GM10266 (cell line): Measurements from ENCODE around the gene GTF2IRD1.
"Not testable (repeated sequence)": the region's sequence is repeated elsewhere in the genome, so short reads cannot be mapped to it uniquely, and the experiment has no call there.

Experiments
- DNase-seq: peaks from one replicate; pipeline ENCODE4 v3.0.0; 2012; ENCODE audit errors: extremely low spot score
- TF ChIP-seq, protein P1 (sequence below): IDR thresholded peaks from 2 replicates; pipeline ENCODE4 v1.5.1; 2012; ENCODE audit warnings: mild to moderate bottlenecking, low read depth; ENCODE audit not compliant: control insufficient read depth, insufficient read depth; ENCODE audit errors: missing control alignments

GTF2IRD1 gene

DNA sequence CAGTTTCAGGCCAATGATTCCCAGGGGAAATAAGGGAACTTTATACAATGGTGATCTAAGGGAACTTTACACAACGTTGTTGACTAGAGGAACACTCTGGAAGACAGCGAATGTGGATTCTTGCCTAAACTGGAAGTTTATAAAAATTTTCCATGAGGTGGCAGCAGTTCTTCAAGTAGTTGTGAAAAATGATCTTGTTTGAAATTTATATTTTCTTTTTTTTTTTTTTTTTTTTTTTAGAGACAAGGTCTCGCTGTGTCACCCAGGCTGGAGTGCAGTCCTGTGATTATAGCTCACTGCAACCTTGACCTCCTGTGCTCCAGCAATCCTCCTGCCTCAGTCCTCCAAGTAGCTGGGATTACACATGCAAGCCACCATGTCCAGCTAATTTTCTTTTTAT lies 171.7 kb downstream of the GTF2IRD1 start:
- TF ChIP-seq, protein P1, sequence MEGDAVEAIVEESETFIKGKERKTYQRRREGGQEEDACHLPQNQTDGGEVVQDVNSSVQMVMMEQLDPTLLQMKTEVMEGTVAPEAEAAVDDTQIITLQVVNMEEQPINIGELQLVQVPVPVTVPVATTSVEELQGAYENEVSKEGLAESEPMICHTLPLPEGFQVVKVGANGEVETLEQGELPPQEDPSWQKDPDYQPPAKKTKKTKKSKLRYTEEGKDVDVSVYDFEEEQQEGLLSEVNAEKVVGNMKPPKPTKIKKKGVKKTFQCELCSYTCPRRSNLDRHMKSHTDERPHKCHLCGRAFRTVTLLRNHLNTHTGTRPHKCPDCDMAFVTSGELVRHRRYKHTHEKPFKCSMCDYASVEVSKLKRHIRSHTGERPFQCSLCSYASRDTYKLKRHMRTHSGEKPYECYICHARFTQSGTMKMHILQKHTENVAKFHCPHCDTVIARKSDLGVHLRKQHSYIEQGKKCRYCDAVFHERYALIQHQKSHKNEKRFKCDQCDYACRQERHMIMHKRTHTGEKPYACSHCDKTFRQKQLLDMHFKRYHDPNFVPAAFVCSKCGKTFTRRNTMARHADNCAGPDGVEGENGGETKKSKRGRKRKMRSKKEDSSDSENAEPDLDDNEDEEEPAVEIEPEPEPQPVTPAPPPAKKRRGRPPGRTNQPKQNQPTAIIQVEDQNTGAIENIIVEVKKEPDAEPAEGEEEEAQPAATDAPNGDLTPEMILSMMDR: peak; percentile 23
- no peak for DNase-seq

DNA sequence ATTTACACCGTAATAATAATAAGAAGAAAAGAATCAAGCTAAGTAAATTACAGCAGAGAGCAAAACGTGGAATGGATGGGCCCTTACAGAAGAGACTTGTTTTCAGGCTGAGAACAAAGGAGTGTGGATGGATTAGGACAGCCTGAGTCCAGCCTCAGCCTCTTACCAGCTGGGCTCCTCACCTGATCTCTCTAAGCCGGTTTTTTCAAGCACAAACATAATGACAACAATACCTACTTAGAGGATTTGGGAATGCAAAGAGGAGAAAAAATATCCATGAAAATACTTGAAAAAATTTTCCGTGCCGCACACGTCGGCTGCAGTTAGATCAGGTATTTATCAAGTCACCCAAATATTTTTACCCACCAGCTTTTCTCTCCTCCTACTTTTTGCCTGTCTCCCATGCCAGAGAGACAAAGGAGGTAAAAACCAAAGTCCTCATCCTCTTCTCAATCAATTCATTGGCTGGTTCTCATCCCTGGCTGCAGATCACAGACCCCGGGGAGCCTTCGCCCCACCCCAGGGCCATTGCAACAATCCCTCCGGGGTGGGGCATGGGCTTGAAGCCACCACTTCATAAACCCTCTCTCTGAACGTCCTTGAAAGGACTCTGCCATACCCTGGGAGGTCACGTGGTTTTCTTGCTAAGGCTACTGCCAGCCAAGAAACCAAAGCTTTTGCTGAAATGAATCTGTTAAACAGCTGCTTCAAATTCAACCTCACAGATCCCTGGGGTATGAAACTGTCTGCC lies 174.1 kb downstream of the GTF2IRD1 start:
- DNase-seq: no peak
- TF ChIP-seq, protein P1: no peak

DNA sequence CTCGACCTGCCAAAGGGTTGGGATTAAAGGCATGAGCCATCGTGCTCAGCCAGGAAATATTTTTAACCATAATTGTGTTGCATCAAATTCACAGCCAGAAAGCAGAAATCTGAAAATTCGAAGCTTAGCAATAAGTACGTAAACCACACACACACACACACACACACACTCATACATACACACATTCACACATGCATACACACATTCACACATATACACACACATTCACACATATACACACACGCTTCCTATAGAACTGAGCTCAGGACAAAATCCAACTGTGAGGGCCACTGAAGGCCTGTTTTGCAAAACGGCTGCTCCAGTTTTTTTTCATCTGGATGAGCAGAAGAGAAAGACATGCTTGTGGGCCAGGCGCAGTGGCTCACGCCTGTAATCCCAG lies 178.8 kb downstream of the GTF2IRD1 start:
- no peak for DNase-seq
- TF ChIP-seq, protein P1: no peak

DNA sequence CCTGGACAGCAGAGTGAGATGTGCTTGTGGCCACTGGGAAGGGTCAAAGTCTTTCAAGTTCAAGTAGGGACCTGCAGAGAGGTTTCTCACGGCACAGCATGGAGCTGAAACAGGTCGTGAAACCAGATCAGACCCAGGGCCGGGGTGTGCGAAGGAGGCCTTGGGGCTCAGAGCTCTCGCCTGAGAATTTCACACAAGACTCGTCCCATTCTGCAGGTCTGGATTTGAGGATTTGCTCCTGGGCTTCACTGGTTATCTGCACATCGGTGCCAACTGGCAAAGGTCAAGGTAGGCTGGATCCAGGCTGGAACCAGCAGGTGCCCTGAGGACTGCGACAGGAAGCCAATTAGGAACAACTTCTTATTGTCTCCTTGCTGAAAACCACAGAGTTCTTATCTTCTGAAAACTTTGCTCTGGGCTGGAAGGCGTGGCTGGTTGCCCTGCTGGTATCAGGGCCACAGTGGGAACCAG lies 179.8 kb downstream of the GTF2IRD1 start:
- TF ChIP-seq, protein P1: no peak
- no peak for DNase-seq

DNA sequence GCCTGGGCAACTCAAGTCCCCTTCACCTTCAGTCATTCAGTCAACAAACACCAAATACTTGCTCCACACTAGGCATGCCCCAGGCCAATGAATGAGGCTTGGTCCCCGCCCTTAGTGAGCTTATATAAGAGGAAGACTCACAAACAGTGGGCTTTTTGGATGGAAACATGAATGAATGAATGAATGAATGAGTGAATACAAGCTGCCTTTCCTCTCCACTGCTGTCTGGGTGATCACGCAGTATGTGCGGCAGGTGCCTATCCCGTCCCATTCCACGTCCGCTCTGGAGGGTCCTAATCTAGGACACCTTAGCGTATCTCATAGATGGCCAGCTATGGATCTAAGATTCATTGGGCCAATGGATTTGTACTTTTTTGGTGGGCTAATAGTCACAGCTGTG lies 184.0 kb downstream of the GTF2IRD1 start:
- TF ChIP-seq, protein P1: no peak
- DNase-seq: no peak

DNA sequence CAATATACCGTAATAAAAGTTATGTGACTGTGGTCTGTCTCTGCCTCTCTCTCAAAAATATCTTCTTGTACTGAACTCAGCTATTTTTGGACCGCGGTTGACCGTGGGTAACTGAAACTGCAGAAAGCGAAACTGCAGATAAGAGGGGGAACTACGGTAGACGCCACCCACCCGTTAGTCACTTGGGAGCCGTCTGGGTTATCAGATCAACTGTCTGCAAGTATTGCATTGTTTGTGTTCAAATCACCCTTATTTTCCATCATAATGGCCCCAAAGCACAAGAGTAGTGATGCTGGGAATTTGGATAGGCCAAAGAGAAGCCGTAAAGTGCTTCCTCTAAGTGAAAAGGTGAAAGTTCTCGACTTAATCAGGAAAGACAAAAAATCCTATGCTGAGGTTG lies 196.3 kb downstream of the GTF2IRD1 start:
- peak; percentile 70 for DNase-seq

DNA sequence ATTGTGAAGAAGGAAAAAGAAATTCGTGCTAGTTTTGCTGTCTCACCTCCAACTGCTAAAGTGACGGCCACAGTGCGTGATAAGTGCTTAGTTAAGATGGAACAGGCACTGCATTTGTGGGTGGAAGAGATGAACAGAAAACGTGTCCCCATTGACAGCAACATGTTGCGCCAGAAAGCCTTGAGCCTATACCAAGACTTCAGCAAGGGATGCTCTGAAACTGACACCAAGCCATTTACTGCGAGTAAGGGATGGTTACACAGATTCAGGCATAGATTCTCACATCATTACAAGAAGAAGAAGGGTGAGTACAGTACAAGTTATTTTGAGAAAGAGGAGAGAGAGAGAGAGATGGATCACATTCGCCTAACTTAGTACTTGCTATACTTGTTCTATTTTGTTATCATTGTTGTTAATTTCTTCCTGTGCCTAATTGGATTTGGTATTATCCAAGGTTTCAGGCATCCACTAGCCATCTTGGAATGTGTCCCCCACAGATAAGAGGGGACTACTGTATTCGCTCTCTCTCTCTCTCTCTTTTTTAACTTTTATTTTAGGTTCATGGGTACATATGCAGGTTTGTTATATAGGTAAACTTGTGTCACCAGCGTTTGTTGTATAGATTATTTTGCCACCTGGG lies 196.9 kb downstream of the GTF2IRD1 start:
- DNase-seq: not testable (repeated sequence)

DNA sequence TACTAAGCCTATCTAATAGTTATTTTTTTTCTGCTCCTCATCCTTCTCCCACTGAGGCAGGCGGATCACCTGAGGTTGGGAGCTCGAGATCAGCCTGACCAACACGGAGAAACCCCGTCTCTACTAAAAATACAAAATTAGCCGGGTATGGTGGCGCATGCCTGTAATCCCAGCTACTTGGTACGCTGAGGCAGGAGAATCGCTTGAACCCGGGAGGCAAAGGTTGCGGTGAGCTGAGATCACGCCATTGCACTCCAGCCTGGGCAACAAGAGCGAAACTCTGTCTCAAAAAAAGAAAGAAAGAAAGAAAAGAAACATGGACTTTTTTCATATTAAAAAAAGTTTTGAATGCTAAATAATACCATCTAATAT lies 197.4 kb downstream of the GTF2IRD1 start:
- DNase-seq: not testable (repeated sequence)
